Panc1 (cell line): ENCODE measurements around the gene TNPO1.

Source experiments
- CTCF ChIP-seq: fragments of 450-650 bp; IDR thresholded peaks from 2 replicates; pipeline ENCODE4 v1.5.1; 2017; ENCODE audit warnings: mild to moderate bottlenecking
- POLR2AphosphoS5 ChIP-seq: IDR thresholded peaks from 2 replicates; pipeline ENCODE4 v1.6.1; 2012; ENCODE audit warnings: mild to moderate bottlenecking, low read depth, low read length, moderate library complexity
- TF ChIP-seq, protein P1 (sequence below), 2 experiments: IDR thresholded peaks; 2 replicates each; pipeline ENCODE4 v1.6.1; 2011 to 2012; ENCODE audit warnings: low read depth in 2 of 2, control low read depth in 1 of 2, low read length in 1 of 2, mild to moderate bottlenecking in 1 of 2, moderate library complexity in 1 of 2; ENCODE audit not compliant: insufficient read depth in 1 of 2

- no peak for TF ChIP-seq CTCF
- TF ChIP-seq, protein P1, sequence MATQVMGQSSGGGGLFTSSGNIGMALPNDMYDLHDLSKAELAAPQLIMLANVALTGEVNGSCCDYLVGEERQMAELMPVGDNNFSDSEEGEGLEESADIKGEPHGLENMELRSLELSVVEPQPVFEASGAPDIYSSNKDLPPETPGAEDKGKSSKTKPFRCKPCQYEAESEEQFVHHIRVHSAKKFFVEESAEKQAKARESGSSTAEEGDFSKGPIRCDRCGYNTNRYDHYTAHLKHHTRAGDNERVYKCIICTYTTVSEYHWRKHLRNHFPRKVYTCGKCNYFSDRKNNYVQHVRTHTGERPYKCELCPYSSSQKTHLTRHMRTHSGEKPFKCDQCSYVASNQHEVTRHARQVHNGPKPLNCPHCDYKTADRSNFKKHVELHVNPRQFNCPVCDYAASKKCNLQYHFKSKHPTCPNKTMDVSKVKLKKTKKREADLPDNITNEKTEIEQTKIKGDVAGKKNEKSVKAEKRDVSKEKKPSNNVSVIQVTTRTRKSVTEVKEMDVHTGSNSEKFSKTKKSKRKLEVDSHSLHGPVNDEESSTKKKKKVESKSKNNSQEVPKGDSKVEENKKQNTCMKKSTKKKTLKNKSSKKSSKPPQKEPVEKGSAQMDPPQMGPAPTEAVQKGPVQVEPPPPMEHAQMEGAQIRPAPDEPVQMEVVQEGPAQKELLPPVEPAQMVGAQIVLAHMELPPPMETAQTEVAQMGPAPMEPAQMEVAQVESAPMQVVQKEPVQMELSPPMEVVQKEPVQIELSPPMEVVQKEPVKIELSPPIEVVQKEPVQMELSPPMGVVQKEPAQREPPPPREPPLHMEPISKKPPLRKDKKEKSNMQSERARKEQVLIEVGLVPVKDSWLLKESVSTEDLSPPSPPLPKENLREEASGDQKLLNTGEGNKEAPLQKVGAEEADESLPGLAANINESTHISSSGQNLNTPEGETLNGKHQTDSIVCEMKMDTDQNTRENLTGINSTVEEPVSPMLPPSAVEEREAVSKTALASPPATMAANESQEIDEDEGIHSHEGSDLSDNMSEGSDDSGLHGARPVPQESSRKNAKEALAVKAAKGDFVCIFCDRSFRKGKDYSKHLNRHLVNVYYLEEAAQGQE (IDR thresholded peaks at IDR 0.05; ENCODE audit: insufficient read depth in 1 of 2, low read depth in 2 of 2, low read length in 1 of 2): no peak
- TF ChIP-seq POLR2AphosphoS5: no peak
Observed at GRCh38 chr5:72949481-72949880, 133.0 kb downstream of the TNPO1 start.
